EL (cell line): ENCODE measurements around the gene CLCF1.
A peak's percentile ranks its signal among the peaks of the same experiment; 100 is the strongest.
"Not testable (repeated sequence)": the region's sequence is repeated elsewhere in the genome, so short reads cannot be mapped to it uniquely, and the experiment has no call there.

Source experiments
- DNase-seq: peaks from one replicate; pipeline ENCODE4 v3.0.0-alpha.2; 2016

CLCF1 gene

GRCh38 chr11:67408437-67409200, 35.2 kb upstream of the CLCF1 start:
- DNase-seq, result no peak

GRCh38 chr11:67407688-67408163, 34.3 kb upstream of the CLCF1 start:
- DNase-seq, result no peak

- no peak for DNase-seq
These were observed 33.7 kb upstream of the CLCF1 start for GRCh38 chr11:67406969-67407687.

- DNase-seq, result no peak
These were observed 33.1 kb upstream of the CLCF1 start for GRCh38 chr11:67406420-67406968.

GRCh38 chr11:67405688-67406339, 32.4 kb upstream of the CLCF1 start:
- no peak for DNase-seq

GRCh38 chr11:67405196-67405567, 31.8 kb upstream of the CLCF1 start:
- DNase-seq, result no peak

GRCh38 chr11:67404515-67405195, 31.3 kb upstream of the CLCF1 start:
- DNase-seq, result no peak

GRCh38 chr11:67403085-67403484, 29.7 kb upstream of the CLCF1 start:
- DNase-seq, result not testable (repeated sequence)

- not testable (repeated sequence) for DNase-seq
These were observed 28.9 kb upstream of the CLCF1 start for GRCh38 chr11:67402192-67402839.

GRCh38 chr11:67401495-67402191, 28.2 kb upstream of the CLCF1 start, which contains the start of gene PPP1CA:
TSS of gene PPP1CA (minus strand) at chr11:67401858. CDS start at chr11:67401782, 76 bp downstream.
- peak; percentile 91 for DNase-seq

- no peak for DNase-seq
These were observed 27.6 kb upstream of the CLCF1 start for GRCh38 chr11:67400942-67401494.

- no peak for DNase-seq
These were observed 27.0 kb upstream of the CLCF1 start for GRCh38 chr11:67400251-67400941.

GRCh38 chr11:67398661-67399563, 25.5 kb upstream of the CLCF1 start:
- no peak for DNase-seq

- no peak for DNase-seq
These were observed 24.7 kb upstream of the CLCF1 start for GRCh38 chr11:67397986-67398660.

GRCh38 chr11:67397536-67397935, 24.1 kb upstream of the CLCF1 start:
- DNase-seq, result no peak

- no peak for DNase-seq
These were observed 23.4 kb upstream of the CLCF1 start for GRCh38 chr11:67396587-67397389.

- no peak for DNase-seq
These were observed 22.8 kb upstream of the CLCF1 start for GRCh38 chr11:67396259-67396581.
